Activated CD8-positive, alpha-beta memory T cell treated with anti-CD3 and anti-CD28 coated beads for 4 hours (primary cell): ENCODE results near the gene MYZAP.

ENCODE experiments used
- DNase-seq, 2 donors: peaks; one replicate each; pipeline ENCODE4 v3.0.0-alpha.2; 2020; ENCODE audit warnings: low read depth in 2 of 2

MYZAP gene

DNA sequence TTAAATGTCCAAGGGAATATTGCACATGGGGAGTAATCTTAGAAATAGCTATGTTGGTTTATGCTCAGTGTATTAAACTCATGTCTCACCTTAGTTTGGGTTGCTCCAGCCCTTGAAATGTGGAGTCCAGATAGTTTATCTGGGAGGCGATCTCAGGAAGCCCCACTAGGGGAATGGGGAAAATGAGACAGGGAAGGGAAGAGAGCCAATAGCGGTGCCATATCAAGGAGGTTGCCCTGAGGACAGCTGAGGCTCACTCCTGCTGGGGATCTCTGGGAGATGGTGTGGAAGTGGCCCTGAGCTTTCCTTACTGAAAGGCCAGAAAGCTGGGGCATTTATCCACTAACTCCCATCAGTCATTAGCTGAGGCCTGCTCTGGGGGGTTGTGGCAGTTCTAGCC lies 71.6 kb downstream of the MYZAP start:
- no peak for DNase-seq

DNA sequence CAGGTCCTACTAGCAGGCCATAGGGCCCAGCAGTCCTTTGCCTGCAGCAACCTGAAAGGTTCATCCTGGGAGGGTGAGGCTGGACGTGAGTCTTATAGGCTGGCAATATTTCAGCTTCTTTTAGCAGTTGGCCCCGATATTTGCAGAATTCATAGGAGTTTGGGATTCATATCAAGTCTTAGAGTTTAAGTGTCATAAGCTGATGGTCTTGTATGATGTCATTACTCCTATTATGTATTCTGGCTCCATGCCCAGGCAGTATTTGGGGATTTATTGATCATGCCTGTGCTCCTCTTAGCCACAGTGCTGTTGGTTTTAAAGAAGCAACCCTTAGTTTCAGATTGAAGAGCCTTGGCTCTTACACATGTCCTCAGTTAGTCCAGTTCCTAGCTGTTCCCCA lies 73.5 kb downstream of the MYZAP start:
- DNase-seq, result no peak

DNA sequence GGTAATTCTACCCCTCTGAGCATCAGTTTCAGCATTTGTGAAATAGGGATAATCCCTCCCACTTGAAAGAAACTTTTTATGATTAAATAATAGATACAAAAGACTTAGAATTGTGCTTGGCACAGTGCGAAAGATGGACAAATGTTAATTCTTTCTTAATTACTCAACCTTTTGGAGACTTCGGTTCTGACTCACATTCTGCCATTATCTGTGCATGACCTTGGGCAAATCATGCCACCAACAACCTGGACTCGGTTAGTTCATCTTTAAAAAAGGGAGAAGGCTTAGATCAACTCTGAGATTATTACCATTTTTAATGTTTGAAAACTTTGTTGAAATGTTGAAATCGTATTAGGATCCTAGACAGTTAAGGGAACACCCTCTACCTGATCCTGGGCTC lies 74.2 kb downstream of the MYZAP start:
- DNase-seq, result no peak

DNA sequence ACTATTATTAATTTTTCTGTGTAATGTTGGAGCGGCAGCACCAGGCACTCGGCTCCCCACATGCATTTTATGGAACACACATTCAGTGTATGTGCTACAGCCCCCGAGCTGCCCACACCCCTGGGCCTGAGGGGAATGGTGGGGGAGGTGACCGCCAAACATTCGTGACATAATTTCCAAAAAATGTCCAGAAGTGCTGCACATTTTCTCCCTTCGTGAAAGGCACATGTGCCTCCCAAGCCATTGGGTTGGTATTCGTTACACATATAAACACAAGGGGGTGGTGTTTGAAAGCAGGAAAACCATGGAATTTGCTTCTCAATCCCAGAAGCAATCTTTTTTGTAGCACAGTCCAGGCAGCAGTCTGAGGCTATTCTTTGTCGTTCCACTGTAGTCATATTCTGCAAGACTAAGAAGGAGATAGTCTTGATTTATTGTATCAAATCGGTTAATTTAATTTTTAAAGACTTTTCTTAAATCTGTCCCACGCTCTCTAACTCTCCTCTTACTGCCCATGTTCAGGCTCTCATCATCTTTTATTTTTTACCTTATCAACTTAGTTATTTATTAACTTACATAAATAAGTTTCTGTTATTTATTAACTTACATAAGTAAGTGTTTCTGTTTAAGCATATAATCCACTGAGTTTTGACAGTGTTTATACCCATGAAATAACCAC lies 75.6 kb downstream of the MYZAP start:
- DNase-seq, result no peak

DNA sequence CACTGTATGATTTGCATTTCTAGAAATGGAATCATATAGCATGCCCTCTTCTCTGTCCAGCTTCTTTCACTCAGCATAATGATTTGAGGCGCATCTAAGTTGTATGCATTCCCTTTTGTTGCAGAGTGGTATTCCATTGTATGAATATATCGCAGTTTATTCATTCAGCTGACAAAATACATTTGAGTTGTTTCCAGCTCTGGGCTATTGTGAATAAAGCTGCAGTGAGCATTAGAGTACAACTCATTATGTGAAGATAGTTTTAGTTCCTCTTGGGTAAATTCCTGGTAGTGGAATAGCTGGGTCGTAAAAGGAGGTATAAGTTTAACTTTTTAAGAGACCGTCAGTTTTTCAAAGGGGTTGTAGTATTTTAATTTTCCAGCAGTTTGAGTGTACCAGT lies 76.3 kb downstream of the MYZAP start:
- no peak for DNase-seq

DNA sequence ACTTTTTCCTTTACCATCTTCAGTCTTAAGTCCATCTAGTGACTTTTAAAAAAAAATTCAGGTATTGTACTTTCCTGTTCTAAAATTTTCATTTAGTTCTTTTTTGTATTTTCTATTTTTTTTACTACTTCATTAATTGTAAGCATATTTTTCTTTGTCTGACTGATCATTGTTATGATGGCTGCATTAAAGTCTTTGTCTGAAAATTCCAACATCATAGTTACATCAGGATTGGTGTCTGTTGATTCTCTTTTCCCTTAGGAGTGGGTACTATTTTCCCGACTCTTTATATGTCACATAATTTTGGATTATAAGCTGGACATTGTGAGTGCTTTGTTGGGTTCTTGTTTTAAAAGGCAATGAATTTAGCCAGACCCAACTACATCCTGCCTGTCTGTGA lies 79.9 kb downstream of the MYZAP start:
- no peak for DNase-seq

DNA sequence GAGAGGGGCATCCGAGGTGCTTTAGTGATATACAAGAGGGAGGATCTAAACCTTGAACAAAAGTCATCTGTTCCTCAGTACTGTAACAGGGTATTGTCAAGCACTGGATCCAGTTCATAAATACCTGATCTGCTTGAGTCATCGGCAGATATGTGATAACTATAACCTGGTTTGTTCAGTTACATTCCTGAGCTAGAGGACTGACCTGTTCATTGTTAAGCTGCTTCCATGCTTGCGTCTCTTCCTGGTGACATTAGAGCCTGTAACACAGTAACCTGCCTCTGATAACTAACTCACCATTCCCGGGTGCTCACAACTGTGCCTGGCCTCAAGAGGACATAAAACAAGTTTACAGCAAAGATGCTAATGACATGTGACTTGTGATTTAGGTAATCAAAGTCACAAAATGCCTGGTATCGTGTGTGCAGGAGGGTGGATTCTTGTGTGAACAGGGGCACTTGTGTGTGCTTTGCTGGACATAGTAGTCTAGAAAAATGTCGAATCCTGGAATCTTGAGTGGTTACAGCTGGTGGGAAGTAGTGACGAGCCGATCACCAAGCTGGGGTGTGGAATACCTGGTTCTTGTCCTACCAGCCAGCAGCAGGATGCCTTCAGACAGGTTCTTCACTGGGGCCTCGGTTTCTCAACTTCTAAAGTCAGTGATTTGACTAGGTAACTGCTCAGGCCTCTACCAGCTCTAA lies 83.9 kb downstream of the MYZAP start:
- DNase-seq, result no peak

DNA sequence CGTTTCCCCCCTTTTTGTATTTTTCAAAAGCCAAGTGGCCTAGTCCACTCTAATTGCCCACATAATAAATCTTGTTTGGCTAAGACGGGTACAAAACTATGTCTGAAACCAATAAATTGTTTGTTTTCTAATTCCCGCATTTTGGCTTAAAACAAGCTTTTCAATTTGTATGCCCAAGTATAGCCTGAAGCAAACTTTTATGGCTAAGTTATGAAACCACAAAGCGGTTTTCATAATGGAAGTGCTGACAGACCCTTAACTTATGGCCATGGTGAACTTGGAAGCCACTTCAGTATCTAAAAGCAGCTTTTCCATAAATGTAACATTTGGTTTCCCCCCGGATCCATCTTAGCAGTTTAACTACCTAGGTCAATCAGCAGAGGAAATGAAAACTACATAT lies 84.9 kb downstream of the MYZAP start:
- no peak for DNase-seq

DNA sequence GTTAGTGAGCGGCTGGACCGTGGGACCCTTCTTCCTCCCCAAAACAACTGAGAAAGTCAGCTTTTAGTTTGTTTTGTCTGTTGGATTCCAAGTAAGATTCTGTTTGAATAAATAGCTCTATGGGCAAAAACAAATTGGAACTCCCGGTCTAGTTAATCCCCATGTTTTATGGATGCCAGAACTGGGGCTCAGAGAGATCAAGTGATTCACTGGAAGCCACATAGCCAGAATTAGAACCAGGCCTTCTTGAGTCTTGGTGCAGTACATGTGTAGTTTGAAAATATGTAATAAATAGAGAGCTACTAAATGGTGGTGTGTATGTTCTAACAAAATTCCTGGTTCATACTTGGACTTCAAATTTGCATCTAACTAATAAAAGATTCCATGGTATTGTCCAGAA lies 85.5 kb downstream of the MYZAP start:
- DNase-seq, result no peak

DNA sequence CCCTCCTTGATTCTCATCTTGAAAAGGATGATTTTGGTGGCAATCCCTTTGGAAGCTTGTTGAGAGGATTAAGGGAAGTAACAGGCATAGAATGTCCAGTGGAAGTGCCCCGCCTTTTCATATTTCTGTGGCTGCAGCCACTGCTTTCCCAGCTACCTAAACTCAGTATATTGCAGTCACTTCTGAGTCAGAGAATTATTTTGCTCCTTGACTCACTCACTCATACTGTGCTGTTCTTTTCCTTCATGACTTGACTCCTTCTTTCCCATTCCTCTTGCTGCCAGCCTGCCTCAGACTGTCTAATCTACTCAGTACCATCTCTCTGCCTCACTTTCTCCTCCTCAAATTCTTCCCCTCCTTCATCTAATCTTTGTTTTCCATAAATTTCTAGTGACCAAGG lies 88.3 kb downstream of the MYZAP start:
- no peak for DNase-seq

DNA sequence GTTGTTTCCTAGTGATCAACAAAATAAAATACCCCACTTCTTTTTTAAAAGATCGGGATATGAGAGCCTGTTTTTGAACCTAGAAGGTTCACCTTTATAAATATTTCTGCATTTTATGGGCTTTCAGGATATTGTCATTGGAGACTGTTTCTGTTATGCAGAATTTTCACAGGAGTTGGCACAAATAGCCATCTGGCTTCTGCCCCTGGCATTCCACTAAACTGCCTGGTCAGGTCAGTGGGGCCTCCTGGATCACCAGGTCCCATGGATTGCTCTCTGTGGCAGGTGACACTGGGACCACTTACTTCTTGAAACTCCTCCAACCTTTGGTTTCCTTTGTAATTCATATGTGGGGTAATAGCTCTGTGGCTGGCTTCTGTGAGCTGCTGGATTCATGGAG lies 89.3 kb downstream of the MYZAP start:
- no peak for DNase-seq

DNA sequence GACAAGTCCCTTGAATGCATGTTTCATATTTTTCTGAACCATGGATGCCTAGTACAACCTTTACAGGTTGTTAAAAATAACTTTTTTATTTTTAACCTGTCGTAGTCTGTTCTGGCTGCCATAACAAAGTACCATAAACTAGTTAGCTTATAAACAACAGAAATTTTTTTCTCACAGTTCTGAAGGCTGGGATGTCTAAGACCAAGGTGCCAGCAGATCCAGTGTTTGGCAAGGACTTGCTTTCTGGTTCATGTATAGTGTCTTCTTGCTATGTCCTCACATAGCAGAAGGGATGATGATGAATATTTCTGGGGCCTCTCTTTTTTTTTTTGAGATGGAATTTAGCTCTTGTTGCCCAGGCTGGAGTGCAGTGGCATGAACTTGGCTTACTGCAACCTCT lies 91.8 kb downstream of the MYZAP start:
- no peak for DNase-seq

DNA sequence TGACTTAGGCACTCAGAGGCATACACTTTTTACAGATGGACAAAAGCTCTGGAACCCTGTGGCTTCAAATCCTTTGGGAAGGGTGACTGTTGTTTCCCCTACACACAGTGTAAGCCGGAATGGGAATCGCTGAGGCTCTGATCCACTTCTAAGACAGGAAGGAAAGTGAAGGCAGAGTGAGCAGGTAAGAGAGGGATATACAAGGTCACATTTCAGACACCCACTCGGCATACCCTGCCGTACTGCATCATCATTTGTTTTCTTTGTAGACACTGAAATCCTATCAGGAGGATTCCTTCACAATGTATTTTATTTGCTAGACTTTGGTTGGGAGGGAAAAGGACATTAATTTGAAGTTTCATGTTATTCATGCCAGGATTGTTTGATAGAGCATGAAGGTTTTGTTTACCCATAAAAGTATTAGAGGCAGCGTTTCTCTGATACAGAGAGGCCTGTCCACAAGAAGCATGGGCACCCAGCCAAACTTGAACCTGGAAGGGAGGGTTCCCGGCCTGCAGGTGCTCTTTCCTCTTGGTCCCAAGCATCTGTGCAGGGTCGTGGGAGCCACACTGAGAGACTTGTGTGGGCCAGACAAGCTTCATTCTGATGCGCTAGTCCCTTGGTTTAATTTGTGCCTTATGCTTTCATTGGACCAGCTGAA lies 92.9 kb downstream of the MYZAP start:
- no peak for DNase-seq

DNA sequence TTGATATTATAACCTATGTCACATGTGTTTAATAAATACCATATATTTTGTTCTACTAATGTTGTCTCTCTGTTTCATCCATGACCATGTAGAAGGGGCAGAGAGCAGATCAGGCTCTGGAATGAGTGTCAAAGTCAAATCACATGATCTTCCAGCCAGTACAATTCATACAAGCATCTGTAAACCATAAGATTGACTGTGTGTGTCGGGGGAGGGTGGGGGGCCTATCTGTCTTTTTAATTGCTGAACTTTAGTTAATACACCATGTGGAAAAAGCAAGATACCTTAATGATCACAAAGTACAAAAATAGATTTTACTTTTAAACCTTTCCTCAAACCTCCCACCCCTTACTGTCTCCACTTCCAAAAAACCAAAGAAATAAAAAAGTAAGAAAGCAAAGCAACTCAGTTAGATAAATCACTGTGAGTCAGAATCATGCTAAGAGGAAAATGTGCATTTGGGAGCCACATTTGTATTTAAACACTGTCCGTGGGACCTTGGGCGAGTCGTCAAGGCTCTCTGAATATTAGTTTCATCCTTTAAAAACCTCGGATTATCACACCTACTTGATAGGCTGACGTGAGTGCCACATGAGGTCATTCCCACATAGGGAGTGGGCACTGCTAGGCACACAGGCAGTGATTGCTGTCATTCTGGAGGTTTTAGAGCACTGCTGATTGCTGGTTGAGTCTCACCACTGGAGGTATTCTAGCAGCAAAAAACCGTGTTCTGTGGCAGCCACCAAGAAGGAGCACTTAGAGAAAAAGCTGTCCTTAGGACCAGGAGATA lies 93.8 kb downstream of the MYZAP start:
- DNase-seq, result no peak

DNA sequence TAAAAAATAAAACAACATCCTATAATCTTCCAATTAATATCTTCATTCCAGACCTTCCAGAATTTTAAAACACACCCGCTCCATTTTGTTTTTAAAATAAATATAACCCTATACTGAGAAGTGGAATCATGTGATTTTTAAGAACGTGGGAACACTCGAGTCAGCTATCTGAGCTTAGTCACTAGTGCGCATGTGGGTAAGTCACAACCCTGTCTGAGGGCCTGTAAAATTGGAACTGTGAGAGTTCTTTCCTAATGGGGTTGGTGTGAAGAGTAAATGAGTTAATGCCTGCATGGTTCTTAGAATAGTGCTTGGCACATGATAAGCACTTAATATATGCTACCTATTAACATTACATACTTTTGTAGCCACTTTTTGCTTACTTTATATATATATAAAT lies 95.0 kb downstream of the MYZAP start:
- no peak for DNase-seq

DNA sequence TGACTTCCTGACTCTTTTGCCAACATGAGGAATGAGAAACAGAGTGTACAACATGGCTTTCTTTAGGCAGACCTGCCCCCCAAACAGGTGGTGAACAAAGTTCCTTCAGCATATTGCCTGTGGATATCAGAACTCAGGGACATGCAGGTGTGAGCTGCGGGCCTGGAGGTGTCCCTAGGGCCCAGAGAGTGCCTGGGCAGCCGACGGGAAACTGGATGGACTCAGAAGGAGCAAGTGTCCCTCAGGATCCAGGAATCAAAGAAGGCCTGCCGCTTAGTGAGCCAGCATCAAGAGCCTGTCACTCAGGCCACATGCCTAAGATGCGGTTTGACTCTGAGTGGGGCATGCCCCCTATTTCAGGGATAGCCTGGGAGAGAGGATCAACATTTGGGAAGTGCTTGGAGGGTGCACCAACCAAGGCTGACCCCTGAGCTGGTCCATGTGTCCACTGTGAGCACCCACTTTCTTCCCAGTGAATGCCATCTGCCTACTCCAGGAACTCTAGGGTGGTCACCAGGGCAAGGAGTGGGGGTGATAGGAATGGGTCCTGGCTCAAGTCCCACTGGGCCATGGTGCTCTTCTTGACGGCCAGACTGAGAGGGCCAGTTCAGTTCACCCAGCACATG lies 98.8 kb downstream of the MYZAP start:
- DNase-seq, result no peak

DNA sequence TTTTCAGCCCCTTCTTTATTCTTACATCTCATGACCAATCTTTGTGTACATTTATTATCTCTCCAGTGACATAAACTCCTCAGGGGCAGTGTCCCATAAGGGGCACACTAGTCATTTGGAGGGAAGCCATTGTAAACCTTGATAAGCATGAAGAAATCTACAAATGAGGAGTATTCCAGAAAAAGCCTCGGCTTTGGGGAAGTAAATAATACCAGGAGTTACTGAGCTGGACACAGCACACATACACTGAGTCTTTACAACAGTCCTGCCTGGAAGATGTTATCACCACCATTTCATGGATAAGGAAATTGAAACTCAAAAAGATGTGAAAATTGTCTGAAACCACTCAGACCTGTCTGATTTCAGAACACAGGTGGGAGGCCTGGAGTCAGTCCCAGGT lies 99.4 kb downstream of the MYZAP start:
- DNase-seq, result no peak

DNA sequence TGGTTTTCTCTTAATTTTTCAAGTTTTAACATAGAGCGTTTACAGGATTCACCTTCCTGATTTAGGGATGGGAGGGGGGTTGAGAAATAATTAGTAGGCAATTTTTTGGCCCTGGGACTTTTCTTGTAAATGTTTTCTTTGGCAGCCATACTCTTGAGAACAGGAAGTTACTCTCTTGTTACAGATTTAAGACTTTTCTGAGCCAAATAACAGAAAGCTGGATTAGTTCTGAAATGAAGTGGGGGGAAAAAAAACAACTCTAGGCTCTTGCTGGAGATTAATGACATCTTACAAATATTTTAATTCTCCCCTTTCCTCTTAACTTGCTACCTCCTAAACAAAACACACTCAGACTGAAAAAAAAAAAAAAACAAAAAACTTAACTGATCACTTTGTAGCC lies 101.0 kb downstream of the MYZAP start:
- no peak for DNase-seq

DNA sequence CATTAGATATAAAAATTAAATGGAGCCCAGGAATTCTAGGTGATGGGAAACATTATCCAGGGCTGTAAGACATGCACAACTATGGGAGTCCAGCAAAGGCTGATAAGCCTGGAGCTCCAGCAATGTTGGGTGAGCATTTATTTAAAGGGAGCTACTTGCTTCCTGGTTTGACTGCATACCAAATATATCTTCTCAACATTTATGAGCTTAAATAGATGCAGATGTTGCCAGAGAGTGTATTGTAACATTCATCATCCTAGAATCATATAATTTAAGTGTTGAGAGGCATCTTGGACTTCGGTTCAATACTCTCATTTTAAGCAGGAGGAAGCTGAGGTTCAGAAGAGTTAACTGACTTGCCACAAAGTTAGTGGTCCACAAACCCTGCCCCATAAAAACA lies 102.6 kb downstream of the MYZAP start:
- DNase-seq, result no peak

DNA sequence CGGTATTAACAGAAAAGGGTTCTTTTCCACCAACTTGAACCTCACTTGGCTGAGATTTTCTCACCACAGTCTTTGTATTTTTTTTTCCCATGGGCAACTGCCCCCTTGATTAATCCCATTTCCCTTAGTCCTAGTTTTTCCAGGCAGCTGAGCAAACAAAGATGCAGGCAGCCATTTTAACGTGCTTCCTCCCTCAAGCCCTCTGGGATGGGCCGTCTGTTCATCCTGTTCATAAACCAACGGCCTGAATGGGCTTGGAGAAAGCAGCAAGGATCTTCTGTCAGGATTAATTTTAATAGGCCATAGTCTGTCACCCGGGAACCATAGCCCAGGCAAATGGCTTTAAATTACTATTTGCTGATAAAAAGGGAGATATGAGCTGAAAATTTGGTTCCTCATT lies 104.4 kb downstream of the MYZAP start:
- no peak for DNase-seq

DNA sequence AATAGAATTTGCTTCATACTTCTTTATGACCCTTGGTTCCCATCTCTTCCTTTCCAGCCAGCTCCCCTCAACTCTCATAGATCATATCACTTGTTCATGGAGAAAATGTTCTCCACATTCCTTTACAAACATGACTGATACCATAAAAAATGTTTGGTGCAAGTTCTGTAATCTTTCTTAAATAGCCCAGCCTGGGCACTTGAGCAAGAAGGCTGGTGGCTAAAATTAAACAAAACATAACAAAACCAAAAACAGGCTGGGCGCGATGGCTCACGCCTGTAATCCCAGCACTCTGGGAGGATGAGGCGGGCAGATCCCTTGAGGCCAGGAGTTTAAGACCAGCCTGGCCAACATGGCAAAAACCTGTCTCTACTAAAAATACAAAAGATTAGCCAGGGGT lies 105.9 kb downstream of the MYZAP start:
- no peak for DNase-seq

DNA sequence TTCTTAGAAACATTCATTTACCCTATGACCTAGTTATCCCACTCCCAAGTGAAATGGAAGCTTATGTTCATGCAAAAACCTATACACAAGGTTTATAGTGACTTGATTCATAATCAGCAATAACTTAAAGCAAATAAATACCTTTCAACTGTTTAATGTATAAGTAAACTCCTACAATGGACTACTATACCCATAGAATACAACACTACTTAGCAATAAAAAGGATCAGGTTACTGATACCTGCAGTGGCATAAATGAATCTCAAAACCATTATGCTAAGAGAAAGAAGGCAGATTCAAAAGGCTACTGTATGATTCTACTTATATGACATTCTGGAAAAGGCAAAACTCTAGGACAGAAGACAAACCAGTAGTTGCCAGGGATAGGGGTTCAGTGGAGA lies 106.5 kb downstream of the MYZAP start:
- DNase-seq, result no peak
